RKO (cell line): Measurements from ENCODE around the gene PKN1.

Source experiments
- DNase-seq: peaks from one replicate; pipeline ENCODE4 v3.0.0-alpha.2; 2016; ENCODE audit warnings: low spot score

Gene PKN1

DNA sequence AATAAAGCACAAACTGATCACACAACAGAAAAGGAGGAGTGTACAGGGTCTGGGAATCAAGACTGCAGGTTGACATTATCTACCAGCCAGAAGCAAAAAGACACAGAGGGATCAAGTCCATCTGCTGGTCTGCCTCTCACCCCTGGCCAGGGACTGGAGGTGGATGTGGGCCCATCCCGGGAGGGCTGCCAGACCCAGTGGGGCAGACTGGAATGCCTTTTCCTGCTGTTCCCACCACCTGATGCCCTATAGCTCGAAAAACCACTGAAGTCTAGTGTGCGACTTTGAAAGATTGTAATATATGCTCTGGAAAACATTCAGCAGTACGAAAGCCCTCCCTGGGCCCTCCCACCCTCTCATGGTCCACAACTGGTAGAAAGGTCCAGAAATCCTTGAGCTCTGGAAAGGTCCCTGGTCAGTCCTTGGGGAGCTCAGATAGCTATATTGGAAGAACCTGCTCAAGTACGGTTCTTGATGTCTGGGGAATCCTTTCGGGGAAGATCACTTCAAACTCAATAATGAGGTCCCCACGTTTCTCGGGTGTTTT is 82.5 kb downstream of the PKN1 start:
- DNase-seq: no peak

DNA sequence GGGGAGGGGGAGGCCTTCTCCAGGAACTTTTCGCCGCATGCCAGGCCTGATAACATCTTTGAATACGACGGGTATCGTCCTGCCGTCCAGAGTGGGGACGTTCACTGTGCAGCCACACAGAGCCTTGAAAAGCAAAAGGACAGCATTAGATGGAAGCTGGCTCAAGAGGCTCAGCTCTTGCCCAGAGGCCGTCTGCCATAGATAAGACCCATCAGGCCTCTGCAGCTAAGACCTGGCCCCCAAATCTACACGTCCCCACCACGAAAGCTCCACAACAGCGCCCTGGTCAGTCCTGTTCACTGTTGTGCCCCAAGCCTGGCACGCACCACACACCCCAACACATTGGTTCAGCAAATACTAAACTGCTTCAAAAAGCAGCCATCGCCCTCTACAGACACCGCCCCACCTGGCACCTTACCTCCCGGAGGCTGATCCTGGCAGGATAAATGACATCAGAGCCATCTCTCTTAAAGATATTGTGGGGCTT is 83.0 kb downstream of the PKN1 start:
- peak; percentile 45 for DNase-seq

DNA sequence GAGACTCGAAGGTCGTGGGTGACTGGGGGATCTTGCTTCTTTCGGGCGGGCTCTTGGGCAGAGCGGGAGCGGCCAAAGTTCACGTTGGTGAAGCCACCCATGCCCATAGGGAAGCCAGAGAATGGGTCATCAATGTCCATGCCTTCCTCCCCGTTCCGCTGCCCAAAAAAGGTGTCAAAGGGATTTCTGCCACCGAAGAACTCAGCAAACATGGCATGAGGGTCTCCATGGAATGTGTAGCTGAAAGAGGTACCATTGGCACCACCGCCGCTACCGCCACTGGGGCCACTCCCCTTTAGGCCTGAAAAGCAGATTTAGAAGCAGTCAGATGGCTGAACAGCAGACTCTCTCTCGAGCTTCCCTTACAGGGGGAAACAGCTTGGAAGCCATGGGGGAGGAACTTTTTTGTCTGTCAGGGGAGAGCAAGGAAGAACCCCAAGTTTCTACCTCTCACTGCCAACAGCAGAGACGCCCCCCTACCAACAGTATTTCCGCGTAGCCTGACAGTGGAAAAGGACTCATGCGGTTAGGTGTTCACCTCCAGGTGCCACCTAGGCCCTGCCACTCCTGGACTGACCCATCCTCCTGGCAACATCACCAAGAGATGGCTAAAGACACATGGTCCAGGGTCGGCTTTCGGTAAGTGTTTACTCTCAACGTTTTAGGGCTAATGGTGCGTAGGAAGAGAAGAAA is 83.8 kb downstream of the PKN1 start:
- no peak for DNase-seq

DNA sequence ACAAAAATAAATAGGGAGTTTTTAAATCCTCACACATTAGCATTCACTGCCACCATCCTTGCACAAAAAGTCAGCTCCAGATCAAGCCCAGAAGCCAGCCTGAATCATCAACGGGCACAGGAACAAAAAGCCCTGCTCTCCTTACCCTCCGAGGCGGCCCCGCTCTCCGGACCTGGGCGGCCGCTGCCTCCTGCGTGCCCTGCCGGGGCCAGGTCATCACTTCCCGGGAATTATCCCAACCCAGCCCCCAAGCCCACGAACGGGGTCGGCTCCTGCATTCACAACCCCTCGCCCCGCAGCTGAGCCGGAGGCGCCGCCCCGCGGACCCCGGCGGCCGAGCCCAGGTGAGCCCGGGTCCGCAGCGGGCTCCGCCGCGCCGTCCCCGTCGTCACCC is 84.3 kb downstream of the PKN1 start:
- DNase-seq: no peak

DNA sequence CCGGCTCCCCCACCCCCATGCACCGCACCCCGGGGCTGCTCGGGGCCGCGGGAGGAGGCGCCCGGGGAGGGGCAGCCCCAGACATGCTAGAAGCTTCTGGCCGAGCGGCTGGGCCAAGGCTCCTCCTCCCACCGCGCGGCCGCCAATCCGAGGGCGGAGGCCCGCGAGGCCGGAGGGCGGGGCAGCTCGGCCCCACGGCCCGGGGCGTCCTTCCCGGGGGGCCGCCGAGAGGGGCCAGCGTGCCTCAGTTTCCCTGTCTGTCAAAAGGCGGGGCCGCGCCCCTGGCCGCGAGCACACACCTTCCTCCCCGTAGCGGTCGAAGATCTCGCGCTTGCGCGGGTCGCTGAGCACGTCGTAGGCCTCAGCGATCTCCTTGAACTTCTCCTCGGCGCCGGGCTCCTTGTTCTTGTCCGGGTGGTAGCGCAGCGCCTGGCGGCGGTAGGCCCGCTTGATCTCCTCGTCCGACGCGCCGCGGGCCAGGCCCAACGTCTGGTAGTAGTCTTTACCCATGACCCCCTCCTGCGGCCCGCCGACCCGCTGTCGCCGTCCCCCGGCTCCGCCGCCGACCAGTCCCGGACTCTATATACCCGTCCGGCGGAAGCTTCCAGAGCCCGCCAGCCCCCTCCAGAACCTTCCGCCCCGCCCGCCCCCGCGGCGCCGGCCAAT is 84.9 kb downstream of the PKN1 start, which contains the start of gene DNAJB1:
Gene DNAJB1, minus strand, starts transcription at position 558 of the 666 bp plus-strand sequence. Its CDS starts 48 bp downstream, at position 510.
- peak; percentile 80 for DNase-seq

DNA sequence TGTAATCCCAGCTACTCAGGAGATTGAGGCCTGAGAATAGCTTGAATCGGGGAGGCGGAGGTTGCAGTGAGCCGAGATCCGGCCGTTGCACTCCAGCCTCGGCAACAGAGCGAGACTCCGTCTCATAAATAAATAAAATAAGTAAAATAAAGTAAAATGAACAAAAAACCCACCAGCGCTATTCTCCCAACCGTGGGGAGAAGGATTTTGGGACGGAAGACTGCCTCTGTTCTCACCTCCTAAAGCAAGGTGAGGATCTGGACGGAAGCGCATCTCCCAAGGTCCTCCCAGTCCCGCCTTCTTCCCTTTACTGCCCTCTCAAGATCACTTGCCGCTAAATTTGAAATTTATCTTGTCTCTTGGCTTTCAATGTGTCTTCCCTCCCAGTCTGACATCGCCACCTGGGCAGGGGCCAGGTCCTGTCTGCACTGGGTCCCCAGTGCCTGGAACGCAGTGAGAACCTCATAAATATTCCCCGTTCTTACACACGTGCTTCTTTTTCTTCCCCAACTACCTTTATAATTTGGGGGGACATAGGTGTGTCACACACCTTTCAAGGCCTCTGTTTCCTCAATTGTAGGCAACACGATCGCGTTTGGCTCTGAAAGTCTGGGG is 86.2 kb downstream of the PKN1 start:
- DNase-seq: no peak

DNA sequence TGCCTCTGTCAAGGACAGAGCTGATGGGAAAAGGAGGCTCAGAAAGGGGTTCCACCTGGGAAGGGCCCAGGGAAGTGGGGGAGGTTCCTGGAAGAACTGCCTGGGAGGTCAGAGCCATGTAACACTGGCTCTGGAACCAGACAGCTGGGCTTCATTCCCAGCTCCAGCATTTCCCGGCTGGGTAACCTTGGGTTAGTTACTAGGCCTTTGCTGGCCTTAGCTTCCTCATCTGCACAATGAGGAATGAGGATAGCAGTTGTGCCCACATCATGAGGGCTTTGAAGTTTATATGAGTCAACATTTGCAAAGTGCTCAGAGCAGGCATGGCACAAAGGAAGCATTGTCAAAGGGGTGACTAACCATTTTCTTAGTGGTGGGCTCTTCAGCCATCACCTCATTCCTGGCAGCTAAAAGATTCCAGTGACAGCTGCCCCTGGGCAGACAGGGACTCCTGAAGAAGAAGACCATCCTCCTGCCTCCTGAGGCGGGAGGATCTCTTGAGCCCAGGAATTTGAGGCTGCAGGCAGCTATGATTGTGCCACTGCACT is 86.8 kb downstream of the PKN1 start:
- peak; percentile 74 for DNase-seq

DNA sequence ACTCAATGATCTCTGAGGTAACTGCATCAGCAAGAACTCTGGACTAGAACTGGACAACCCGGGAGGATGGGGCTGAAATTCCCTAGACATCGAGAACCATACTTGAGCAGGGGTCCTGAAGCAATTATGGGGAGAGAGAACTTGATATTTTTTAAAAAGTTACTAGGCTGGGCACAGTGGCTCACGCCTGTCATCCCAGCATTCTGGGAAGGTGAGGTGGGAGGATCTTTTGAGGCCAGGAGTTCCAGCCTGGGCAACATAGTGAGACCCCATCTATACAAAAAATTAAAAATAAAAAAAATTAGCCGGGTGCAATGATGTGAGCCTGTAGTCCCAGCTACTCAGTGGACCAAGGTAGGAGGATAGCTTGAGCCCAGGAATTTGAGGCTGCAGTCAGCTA is 87.4 kb downstream of the PKN1 start:
- no peak for DNase-seq
